Astrocyte (in vitro differentiated cells and primary cell): ENCODE data around the gene TRRAP. TPM values are rescaled to one million over a fixed set of nuclear protein-coding genes. Genes with fewer than 3 reads are reported as not detected.

Experiments used
- DNase-seq: peaks from one replicate; pipeline ENCODE4 v3.0.0-alpha.2; 2010; ENCODE audit warnings: low read depth
- FAIRE-seq: peaks from 2 replicates; lab custom pipeline; 2011; peaks lifted over from hg19 to GRCh38; lab: Jason Lieb, UNC
- H2AFZ ChIP-seq: 2 replicates; pipeline ENCODE4 v1.6.0; 2012; ENCODE audit warnings: low read depth, low read length, inconsistent platforms
- H3K27ac ChIP-seq: 2 replicates; pipeline ENCODE4 v1.5.1; 2011; ENCODE audit warnings: low read depth, low read length, inconsistent platforms
- H3K27me3 ChIP-seq: 2 replicates; pipeline ENCODE4 v1.6.0; 2011; ENCODE audit warnings: low read length, inconsistent platforms; ENCODE audit not compliant: insufficient read depth
- H3K36me3 ChIP-seq: 2 replicates; pipeline ENCODE4 v1.5.1; 2011; ENCODE audit warnings: low read length, inconsistent platforms; ENCODE audit not compliant: insufficient read depth
- H3K4me1 ChIP-seq: 2 replicates; pipeline ENCODE4 v1.5.1; 2011; ENCODE audit warnings: low read length, inconsistent platforms; ENCODE audit not compliant: insufficient read depth
- H3K4me2 ChIP-seq: 2 replicates; pipeline ENCODE4 v1.6.0; 2012; ENCODE audit warnings: low read length, inconsistent platforms
- H3K4me3 ChIP-seq: 2 replicates; pipeline ENCODE4 v1.5.1; 2011; ENCODE audit warnings: low read depth, mild to moderate bottlenecking, low read length, inconsistent platforms; ENCODE audit not compliant: insufficient read depth
- H3K79me2 ChIP-seq: 2 replicates; pipeline ENCODE4 v1.6.0; 2012; ENCODE audit warnings: mild to moderate bottlenecking, low read length, inconsistent platforms; ENCODE audit not compliant: insufficient read depth
- H3K9ac ChIP-seq: 2 replicates; pipeline ENCODE4 v1.6.0; 2012; ENCODE audit warnings: mild to moderate bottlenecking, low read length, inconsistent platforms
- H3K9me3 ChIP-seq: 2 replicates; pipeline ENCODE4 v1.5.1; 2012; ENCODE audit warnings: low read depth, mild to moderate bottlenecking, low read length, inconsistent platforms; ENCODE audit not compliant: insufficient read depth
- H4K20me1 ChIP-seq: 2 replicates; pipeline ENCODE4 v1.6.0; 2012; ENCODE audit warnings: low read length, inconsistent platforms; ENCODE audit not compliant: insufficient read depth
- H3K27ac Mint-ChIP-seq: one replicate; pipeline ENCODE4 v1.8.0; 2021; ENCODE audit warnings: mild to moderate bottlenecking, mixed read lengths; ENCODE audit not compliant: unreplicated experiment
- H3K27me3 Mint-ChIP-seq: one replicate; pipeline ENCODE4 v1.8.0; 2021; ENCODE audit warnings: low read depth, mixed read lengths; ENCODE audit not compliant: unreplicated experiment
- H3K36me3 Mint-ChIP-seq: one replicate; pipeline ENCODE4 v1.8.0; 2021; ENCODE audit warnings: low read depth, mixed read lengths; ENCODE audit not compliant: unreplicated experiment
- H3K4me1 Mint-ChIP-seq: one replicate; pipeline ENCODE4 v1.8.0; 2021; ENCODE audit warnings: low read depth, mixed read lengths; ENCODE audit not compliant: unreplicated experiment
- H3K4me3 Mint-ChIP-seq: one replicate; pipeline ENCODE4 v1.8.0; 2021; ENCODE audit warnings: mild to moderate bottlenecking, moderate library complexity, mixed read lengths; ENCODE audit not compliant: unreplicated experiment
- H3K9me3 Mint-ChIP-seq: one replicate; pipeline ENCODE4 v1.8.0; 2021; ENCODE audit warnings: mild to moderate bottlenecking, mixed read lengths; ENCODE audit not compliant: unreplicated experiment
- CTCF ChIP-seq: IDR thresholded peaks from 2 replicates; pipeline ENCODE4 v1.5.1; 2011; ENCODE audit warnings: low read depth, mild to moderate bottlenecking, inconsistent platforms, low read length, moderate library complexity; ENCODE audit not compliant: insufficient read depth
- EZH2 ChIP-seq: IDR thresholded peaks from 2 replicates; pipeline ENCODE4 v1.6.1; 2012; ENCODE audit warnings: mild to moderate bottlenecking, low read length, inconsistent platforms; ENCODE audit not compliant: insufficient read depth
- total RNA-seq: library from RNA; stranded (reverse); gene quantifications from 2 replicates; pipeline ENCODE4 v1.2.1, GENCODE V29; 2021

TRRAP gene
- total RNA-seq, 1 donor from 2014 or later, result 33.5 TPM

GRCh38 chr7:99016196-99016595 is 137.9 kb downstream of the TRRAP start:
- Histone ChIP-seq H3K27me3 (no peaks in the 10 kb centered on the region), H3K4me3 (no peak overlapping the region), H3K4me1 (no peaks in the 10 kb centered on the region), H3K27ac (no peak overlapping the region), H2AFZ (no peak overlapping the region), H3K36me3 (peaks cover 31% of the 10 kb centered on the region), H3K9ac (no peak overlapping the region), H3K9me3 (no peaks in the 10 kb centered on the region), H3K79me2 (peaks cover 8% of the 10 kb centered on the region), H3K4me2 (no peak overlapping the region), H4K20me1 (peaks cover 17% of the 10 kb centered on the region)
- DNase-seq (no peak), FAIRE-seq (no peak)
- Mint-ChIP-seq H3K36me3 (peaks cover 27% of the 10 kb centered on the region), H3K27ac (no peak overlapping the region), H3K4me1 (no peaks in the 10 kb centered on the region), H3K27me3 (no peaks in the 10 kb centered on the region), H3K4me3 (no peak overlapping the region), H3K9me3 (no peaks in the 10 kb centered on the region)
- no peak for TF ChIP-seq EZH2
- TF ChIP-seq CTCF, result no peak

DNA sequence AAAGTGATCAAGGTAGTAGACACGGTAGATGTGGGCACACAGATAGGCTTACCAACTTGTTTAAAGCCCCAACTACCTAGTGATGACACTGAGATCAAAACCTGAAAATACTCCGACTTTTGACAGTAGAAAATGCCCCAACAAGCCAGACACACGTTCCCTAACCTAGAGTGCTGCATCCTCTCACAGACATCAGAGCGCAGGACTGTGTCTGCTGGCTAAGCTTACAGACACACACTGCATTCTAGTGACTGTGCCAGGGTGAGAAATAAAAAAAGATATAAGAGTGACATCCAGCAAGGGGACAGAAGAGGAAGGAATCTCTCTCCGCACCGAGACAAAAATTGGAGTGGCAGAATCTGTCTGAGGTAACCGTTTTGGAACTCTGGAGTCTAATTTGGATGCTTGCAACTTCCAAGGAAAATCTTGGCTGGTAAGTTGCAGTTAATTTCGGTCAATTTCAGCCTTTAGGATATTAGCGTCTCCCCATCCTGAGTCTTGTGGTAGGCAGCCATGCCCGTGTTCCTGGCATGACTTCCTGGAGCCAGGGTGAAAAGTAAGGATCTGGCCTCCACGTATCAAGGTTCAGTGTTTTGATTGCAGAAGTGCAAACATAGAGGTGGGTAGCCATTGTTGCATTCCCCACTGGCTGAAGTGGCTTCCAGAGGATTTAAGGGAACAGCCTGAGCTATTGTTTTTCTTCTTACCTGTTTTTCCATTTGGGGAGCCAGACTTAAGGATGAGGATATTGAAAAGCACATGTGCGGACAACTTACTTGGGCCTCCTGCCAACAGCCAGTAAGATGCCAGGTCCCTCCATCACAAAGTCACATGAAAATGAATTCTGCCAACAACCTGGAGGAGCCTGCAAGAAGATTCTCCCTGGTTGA is 141.4 kb downstream of the TRRAP start:
- DNase-seq, result no peak
- TF ChIP-seq EZH2, result no peak
- H3K9me3 ChIP-seq, result no peaks in the 10 kb centered on the region
- no peak for FAIRE-seq
- H3K36me3 ChIP-seq, result peaks cover 12% of the 10 kb centered on the region
- peaks cover 12% of the 10 kb centered on the region for H3K79me2 ChIP-seq
- Mint-ChIP-seq H3K4me1 (peaks cover 4% of the 10 kb centered on the region), H3K4me3 (no peak overlapping the region), H3K36me3 (peaks cover 13% of the 10 kb centered on the region), H3K27me3 (no peaks in the 10 kb centered on the region), H3K9me3 (no peaks in the 10 kb centered on the region), H3K27ac (no peak overlapping the region)
- H3K27me3 ChIP-seq, result no peaks in the 10 kb centered on the region
- H3K4me1 ChIP-seq, result no peaks in the 10 kb centered on the region
- no peak overlapping the region for H3K4me3 ChIP-seq
- no peak overlapping the region for H3K27ac ChIP-seq
- H2AFZ ChIP-seq, result no peak overlapping the region
- H4K20me1 ChIP-seq, result peaks cover 20% of the 10 kb centered on the region
- no peak overlapping the region for H3K9ac ChIP-seq
- no peak overlapping the region for H3K4me2 ChIP-seq

GRCh38 chr7:99020413-99020715 is 142.0 kb downstream of the TRRAP start:
- DNase-seq (no peak), FAIRE-seq (no peak)
- Histone ChIP-seq H2AFZ (no peak overlapping the region), H3K4me3 (no peak overlapping the region), H3K27me3 (no peaks in the 10 kb centered on the region), H4K20me1 (peaks cover 19% of the 10 kb centered on the region), H3K79me2 (peaks cover 12% of the 10 kb centered on the region), H3K27ac (no peak overlapping the region), H3K36me3 (peaks cover 10% of the 10 kb centered on the region), H3K9ac (no peak overlapping the region), H3K4me2 (no peak overlapping the region), H3K9me3 (no peaks in the 10 kb centered on the region), H3K4me1 (no peaks in the 10 kb centered on the region)
- Mint-ChIP-seq H3K27me3 (no peaks in the 10 kb centered on the region), H3K27ac (no peak overlapping the region), H3K4me3 (no peak overlapping the region), H3K36me3 (peaks cover 9% of the 10 kb centered on the region), H3K4me1 (peaks cover 5% of the 10 kb centered on the region), H3K9me3 (no peaks in the 10 kb centered on the region)
- TF ChIP-seq EZH2 (no peak), CTCF (no peak)
